ENCODE data around the gene CCNL2.
"Not testable (repeated sequence)": the region's sequence is repeated elsewhere in the genome, so short reads cannot be mapped to it uniquely, and the experiment has no call there.

Gene CCNL2

GRCh38 chr1:1370771-1371300, 28.3 kb downstream of the CCNL2 start:
- no peak for DNase-seq

DNA sequence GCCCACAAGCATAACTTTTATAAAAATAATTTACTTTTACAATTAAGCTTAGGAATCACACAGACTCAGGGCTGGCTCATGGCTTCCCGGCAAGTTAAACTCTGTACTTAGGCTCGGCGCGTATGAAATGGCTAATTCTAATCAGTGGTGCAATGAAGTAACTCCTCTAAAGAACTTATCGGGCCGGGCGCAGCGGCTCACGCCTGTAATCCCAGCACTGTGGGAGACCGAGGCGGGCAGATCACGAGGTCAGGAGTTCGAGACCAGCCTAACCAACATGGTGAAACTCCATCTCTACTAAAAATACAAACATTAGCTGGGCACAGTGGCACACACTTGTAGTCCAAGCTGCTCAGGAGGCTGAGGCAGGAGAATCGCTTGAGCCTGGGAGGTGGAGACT, 29.0 kb downstream of the CCNL2 start:
- not testable (repeated sequence) for DNase-seq

DNA sequence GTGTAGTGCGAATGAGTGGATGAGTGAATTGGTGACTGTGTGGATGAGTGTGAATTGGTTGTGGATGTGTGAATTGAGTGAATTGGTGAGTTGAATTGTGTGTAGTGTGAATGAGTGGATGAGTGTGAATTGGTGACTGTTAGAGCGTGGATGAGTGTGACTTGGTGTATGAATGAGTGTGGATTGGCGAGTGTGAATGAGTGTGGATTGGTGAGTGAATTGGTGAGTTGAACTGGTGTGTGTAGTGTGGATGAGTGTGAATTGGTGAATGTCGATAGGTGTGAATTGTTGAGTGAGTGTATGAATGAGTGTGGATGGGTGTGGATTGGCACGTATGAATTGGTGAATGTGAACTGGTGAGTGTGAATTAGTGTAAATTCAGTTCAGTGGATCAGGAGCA, 31.8 kb downstream of the CCNL2 start:
- DNase-seq = no peak

GRCh38 chr1:1366699-1367066, 32.5 kb downstream of the CCNL2 start:
- no peak for DNase-seq

DNA sequence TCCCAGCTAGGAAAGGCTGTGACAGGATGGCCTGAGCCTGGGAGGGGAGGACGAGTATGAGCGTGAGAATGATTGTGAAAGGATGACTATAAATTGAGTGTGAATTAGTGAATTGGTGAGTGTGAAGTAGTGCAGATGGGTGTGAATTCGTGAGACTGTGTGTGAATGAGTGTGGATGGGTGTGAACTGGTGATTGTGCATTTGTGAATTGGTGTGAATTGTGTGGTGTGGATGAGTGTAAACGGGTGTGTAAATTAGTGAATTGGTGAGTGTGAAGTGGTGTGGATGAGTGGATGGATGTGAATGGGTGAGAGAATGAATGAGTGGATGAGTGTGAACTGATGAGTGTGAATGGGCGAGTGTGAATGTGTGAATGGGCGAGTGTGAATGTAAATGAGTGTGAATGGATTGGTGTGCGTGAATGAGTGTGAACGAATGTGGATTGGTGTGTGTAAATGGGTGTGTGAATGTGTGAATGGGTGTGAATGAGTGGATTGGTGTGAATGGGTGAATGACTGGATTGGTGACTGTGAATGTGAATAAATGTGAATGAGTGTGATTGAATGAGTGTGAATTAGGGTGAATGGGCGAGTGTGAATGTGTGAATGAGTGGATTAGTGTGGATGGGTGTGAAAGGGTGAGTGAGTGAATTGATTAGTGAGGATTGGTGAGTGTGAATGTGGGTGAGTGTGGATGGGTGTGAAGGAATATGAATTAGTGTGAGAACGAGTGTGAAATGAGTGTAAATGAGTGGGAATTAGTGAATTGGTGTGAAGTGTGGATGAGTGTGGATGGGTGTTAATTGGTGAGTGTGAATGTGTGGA, 33.0 kb downstream of the CCNL2 start:
- DNase-seq = no peak

GRCh38 chr1:1364266-1364665, 34.9 kb downstream of the CCNL2 start:
- no peak for DNase-seq

- no peak for DNase-seq
Observed at GRCh38 chr1:1361982-1362423, 37.1 kb downstream of the CCNL2 start.

DNA sequence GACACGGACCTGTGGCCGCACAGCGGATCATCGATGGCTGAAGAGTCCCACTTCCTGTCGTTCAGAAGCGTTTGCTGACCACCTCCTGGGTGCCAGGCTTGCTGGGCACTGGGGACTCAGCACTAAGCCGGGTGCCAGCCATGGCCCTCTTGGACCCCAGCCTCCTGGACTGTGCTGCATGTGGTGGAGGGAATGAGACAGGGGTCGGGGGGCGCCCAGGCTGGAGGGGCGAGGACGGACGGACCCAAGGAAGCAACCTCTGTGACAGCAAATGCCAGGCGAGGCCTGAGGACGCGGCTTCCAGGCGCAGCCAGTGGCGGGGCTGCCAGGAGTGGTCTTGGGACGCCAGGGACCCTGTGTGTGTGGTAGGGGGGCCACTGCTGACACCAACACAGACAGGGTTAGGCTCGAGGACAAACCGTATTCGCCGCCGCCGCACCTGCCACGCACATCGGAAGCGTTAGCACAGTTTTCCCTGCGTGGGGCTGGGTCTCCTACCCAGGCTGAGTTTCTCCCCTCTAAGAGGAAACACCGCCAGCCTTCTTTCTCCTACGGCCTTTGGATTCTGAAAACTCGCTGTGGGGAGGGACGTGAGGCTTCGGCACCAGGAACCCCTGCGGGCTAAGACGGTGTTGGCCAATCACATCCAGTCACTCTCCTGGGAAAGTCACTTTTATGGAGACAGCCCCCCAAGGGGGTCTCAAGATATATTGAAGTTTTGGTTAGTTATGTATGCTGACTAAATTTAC, 37.7 kb downstream of the CCNL2 start:
- no peak for DNase-seq

DNA sequence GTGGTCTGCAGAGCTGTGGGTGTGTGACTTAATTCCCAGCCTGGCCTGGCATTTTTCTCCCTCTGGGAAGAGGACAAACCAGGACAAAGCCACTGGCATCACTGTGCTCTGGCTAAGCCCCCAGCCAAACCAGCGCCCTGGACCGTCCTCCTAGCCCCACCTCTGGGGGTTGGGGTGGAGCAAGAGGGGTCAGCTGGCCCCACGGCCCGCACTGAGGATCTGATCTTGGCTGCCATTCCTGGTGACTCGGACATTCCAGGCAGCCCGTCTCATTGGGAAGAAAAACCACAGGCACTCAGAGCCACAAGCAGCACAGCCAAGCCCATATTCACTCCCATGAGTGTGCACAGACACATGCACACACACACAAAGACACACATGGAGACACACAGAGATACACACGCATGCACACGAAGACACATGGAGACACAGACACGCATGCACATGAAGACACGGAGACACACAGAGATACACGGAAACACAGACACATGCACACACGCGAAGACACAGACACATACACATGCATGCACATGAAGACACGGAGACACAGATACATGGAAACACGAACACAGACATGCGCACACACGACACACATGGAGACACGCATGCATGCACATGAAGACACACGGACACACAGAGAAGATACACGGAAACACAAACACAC, 38.5 kb downstream of the CCNL2 start:
- no peak for DNase-seq

GRCh38 chr1:1359664-1360468, 39.3 kb downstream of the CCNL2 start:
- no peak for DNase-seq

GRCh38 chr1:1359308-1359663, 39.8 kb downstream of the CCNL2 start:
- DNase-seq = no peak

DNA sequence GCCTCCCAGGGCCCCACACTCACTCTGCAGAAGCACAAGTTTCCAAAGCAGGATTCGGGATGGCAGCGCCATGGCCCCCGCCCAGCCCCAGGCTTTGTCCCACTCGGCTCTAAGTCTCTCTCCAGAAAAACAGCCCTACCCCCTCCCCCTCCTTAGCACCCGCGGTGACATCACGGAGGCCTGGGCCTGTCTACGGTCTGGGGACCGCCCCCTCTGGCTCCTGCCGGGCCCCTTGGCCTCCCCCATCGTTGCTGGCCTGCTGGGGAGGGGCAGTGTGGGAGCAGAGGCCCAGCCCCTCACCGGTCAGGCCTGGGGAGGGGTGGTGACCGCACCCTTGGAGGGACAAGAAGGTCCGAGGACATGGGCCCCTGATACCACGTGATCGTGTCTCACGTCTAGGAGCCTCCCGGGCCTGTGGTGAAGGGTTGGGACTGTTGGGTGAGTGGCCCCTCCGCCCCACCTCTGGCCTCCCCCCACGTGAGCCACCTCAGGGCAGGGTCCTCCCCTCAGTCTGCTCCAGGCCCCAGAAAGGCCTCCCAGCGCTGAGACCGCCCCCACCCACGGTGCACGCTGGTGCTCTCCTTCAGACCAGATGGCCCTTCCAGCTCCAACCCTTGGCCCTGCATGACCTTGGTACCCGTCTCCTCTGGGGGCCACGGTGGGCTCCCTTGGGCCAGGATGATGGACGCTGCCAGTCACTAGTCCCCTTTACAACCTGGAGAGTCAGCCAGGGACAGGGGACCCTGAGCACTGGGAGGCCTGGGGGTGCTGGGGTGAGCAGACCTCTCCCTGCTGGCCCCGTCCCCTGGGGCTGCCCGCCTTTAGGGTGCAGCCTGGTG, 40.5 kb downstream of the CCNL2 start, which contains the start of gene MXRA8:
MXRA8 (minus strand) TSS at position 123 of the 839 bp plus-strand sequence; CDS start at position 72, 51 bp downstream.
- no peak for DNase-seq

DNA sequence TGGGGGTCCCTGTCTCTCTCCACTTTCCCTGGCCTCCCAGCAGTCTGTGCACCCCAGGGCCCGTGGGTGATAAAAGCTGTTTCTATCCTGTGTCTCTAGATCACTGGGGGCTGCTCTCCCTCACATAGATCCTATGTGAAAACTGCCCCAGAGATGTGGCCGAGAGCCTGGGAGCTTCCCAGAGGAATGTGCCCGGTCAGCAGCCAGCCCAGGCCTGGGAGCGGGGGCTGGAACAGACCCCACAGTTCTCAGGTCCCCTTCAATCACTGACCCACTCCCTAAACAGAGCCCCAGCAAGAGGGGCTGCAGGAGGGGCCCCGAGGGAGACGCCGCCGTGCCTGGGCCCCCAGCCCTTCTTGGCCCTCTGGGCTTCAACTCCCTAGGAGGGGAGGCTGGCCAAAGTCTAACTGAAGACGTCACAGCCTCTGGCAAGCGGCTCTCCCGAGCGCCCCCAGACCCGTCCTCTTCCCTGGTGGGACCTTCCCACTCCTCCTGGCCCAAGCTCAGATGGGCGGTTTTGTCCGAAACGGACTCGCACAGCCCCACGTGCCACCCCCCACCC, 41.2 kb downstream of the CCNL2 start:
- DNase-seq = no peak

DNA sequence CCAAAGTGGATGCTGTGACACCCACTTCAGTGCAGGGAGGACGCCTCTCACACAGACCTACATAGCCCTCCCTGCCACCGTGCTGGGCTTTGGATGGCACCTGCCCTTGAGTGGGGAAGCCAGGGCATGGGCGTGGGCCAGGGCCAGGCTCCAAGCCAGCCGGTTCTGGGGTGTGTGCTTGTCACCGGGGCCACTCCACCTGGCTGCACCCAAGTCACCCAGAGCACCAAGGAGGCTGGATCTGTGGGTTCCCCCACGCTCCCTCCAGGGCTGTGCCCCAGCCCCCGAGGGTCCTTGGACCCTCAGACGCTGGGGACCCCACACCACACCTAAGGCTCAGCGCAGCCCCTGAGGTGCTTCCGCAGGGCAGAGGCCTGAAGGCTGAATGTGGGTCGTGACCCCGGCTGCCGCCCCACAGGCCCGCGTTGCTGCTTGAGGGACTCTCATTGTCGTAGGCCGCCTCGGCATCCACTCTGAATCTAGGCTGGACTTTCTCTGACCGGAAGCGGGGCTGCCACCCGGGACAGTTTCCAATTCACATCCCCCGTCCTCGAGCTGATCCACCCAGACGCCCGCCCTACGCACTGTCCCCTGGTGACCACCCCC, 42.2 kb downstream of the CCNL2 start:
- DNase-seq = no peak

DNA sequence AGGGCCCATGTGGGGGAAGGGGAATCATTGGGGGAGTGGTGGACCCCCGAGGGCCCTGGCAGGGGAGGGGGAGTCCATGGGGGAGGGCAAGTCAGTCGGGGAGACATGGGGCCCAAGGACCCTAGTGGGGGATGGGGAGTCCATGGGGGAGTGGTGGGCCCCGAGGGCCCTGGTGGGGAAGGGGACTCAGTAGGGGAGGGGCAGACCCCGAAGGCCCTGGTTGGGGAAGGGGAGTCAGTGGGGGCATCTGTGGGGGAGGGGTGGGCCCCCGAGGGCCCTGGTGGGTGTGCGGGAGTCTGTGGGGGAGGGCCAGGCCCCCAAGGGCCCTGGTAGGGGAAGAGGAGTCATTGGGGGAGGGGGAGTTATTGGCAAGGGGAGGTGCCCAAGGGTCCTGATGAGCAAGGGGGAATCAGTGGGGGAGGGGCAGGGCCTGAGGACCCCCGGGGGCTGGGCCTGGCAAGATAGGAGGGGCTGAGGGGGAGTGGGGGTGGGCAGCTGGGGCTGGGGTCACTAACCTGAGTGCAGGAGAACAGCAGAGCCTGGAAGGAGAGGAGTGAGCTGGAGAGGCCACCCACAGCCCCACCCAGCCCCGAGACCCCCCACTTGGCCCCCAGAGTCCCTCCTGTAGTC, 42.9 kb downstream of the CCNL2 start:
- DNase-seq = no peak

DNA sequence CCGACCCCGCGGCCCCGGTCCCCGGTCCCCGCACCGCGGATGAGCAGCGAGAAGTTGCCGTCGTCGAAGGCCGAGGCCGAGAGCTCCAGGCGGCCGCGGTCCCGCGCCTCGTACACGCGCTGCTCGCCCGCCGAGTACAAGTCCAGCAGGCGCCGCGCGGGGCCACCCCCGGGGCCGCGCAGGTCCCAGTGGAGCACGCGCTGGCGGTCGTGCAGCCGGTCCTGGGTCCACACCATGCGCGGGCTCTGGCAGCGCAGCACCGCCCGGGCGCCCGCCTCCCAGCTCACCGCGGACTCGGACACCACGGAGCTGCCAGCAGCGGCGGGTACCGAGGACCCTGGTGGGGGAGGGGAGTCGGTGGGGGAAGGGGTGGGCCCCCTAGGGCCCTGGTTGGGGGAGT, 43.7 kb downstream of the CCNL2 start:
- DNase-seq = no peak

DNA sequence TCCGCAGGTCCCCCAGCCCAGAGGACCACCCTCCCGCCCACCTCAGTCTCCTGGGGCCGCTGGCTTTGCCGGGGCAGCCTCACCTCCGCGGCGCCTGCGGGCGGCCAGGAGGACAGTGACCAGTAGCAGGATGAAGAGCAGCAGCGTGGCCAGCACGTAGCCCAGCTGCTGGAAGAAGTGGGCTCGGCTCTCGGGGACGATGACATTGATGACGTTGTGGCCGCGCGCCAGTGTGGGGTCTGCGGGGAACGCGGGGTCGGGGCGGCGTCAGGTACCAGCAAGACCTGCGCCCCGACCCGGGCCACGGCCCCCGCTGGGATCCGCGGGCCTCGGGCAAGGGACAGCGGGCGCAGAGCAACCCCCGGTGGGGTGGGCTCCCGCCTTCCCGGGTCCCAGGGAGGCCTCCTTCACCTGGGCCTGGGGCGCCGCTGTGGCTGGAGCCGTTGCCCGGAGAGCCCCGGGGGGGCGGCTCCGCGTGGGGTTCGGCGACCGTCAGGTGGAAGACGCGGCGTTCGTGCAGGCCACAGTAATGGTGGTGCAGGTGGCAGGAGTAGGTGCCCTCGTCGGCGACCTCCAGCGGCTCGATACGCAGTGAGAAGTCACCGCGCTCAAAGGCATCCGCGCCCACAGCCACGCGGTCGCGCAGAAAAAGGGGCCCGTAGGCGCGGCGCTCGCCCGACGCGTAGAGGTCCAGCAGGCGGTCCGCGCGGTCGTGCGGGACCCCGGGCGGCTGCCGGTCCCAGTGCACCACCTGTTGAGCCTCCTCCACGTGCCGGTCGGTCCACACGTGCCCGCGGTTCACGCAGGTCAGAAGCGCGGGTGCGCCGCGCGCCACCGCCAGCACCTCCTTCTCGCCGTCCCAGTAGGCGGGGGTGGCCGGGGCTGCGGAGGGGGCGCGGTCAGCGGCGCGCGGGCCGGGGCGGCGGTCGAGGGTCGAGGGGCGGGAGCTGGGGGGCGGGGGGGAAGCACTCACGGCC, 44.6 kb downstream of the CCNL2 start:
- DNase-seq = no peak

DNA sequence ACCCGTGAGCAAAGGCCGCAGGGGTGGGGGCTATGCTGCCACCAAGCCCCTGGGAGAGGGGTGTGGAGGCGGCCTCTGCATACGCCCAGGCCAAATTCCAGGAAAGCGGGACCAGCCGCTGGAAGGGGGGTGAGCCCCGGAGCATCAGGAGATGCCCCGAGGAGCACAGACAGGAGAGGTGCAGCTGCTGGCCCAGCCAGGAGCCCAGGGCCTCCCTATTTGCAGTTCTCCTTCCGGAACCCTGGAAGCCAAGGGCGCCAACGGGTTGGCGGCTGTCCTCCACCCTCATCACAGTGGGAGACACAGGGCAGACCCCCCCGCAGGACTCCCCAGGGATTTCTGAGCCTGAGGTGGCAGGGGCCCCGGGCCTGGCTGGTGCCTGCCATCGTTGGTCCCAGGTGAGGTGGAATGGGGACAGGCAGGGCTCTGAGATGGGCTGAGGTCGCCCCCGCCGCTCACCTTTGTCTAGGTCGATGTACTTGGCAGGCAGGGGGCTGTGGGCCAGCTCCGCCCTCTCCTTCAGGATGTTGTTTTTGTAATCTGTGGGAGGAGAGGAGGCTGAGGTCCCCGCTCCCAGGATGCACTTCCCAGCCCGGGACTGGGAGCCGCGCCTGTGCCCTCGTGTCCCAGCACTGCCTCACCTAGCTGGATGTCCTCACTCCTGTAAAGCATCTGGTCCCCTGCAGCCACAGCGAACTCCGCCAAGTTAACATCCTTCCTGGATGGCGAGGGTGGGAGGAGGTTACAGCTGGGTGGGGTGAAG, 45.6 kb downstream of the CCNL2 start:
- no peak for DNase-seq
